K562 (cell line): ENCODE measurements around the gene COQ8B. TPM values are rescaled to one million over a fixed set of nuclear protein-coding genes. Genes with fewer than 3 reads are reported as not detected.

ENCODE experiments used
- ATAC-seq: fragments of 200-7000 bp; cut with Tn5 transposase; 3 replicates; pipeline ENCODE4 v1.9.1; 2020; ENCODE audit warnings: moderate library complexity
- BruUV-seq: library from RNA; stranded (reverse); fragments of 400-500 nt; replicated peaks from 2 replicates; lab custom pipeline; 2021; lab: Mats Ljungman, UMichigan
- CTCF ChIA-PET: fragments of 300-600 bp; formaldehyde crosslinking; extraction: SDS; loops from one replicate; lab custom pipeline; 2021; ENCODE audit warnings: low intra/inter-chr PET ratio; lab: Yijun Ruan, JAX
- POLR2A ChIA-PET: fragments of 300-600, 350-650 bp; sonication (Branson Sonifier 250); formaldehyde crosslinking; extraction: SDS; loops from one replicate; lab custom pipeline; 2021; ENCODE audit warnings: antibody characterized with exemption, inconsistent platforms; lab: Yijun Ruan, JAX
- DNase-seq, 4 experiments: peaks; one replicate each; pipeline versions ENCODE4 v3.0.0 to v3.0.0-alpha.2; 2011 to 2018; ENCODE audit warnings: low spot score in 3 of 4, mixed read lengths in 3 of 4; ENCODE audit errors: extremely low read depth in 1 of 4
- FAIRE-seq: peaks from 2 replicates; lab custom pipeline; 2011; peaks lifted over from hg19 to GRCh38; lab: Jason Lieb, UNC
- H2AFZ ChIP-seq: 2 replicates; pipeline ENCODE4 v1.6.0; 2011; ENCODE audit warnings: low read depth, low read length, control low read depth, inconsistent platforms
- H3K27ac ChIP-seq: fragments of 200-600 bp; 3 replicates; pipeline ENCODE4 v1.8.0; 2011; ENCODE audit warnings: low read depth, mild to moderate bottlenecking, control low read depth, inconsistent platforms, low read length, moderate library complexity, mixed read lengths; ENCODE audit errors: extremely low read depth
- H3K27me3 ChIP-seq, 2 experiments: fragments of 300-600 bp in 1 of 2; 2 replicates in 1 of 2; 3 replicates in 1 of 2; pipeline versions ENCODE4 v1.6.0 to v1.8.0; 2011; ENCODE audit warnings: inconsistent platforms in 2 of 2, low read length in 2 of 2, mild to moderate bottlenecking in 1 of 2, mixed read lengths in 1 of 2, moderate library complexity in 1 of 2; ENCODE audit not compliant: control insufficient read depth in 2 of 2, insufficient read depth in 2 of 2
- H3K36me3 ChIP-seq: fragments of 300-600 bp; 3 replicates; pipeline ENCODE4 v1.8.0; 2011; ENCODE audit warnings: mild to moderate bottlenecking, low read length, inconsistent platforms; ENCODE audit not compliant: control insufficient read depth, insufficient read depth
- H3K4me1 ChIP-seq, 2 experiments: fragments of 200-600 bp in 1 of 2; replicated peaks in 1 of 2; 2 replicates in 1 of 2; 3 replicates in 1 of 2; pipeline versions ENCODE4 v1.5.1 to v1.8.0; 2011; ENCODE audit warnings: inconsistent platforms in 2 of 2, low read length in 2 of 2, mild to moderate bottlenecking in 1 of 2, mixed read lengths in 1 of 2, moderate library complexity in 1 of 2; ENCODE audit not compliant: control insufficient read depth in 2 of 2, insufficient read depth in 2 of 2
- H3K4me2 ChIP-seq: 2 replicates; pipeline ENCODE4 v1.6.1; 2011; ENCODE audit warnings: low read length, control low read depth, inconsistent platforms, mixed read lengths; ENCODE audit not compliant: insufficient read depth
- H3K4me3 ChIP-seq: fragments of 200-600 bp; sonication (generic), shearing (Covaris generic); 2 replicates; pipeline ENCODE4 v1.5.1; 2016; ENCODE audit warnings: control low read depth, inconsistent platforms
- H3K79me2 ChIP-seq: fragments of 200-600 bp; 3 replicates; pipeline ENCODE4 v1.8.0; 2011; ENCODE audit warnings: low read length, inconsistent platforms; ENCODE audit not compliant: control insufficient read depth, insufficient read depth
- H3K9ac ChIP-seq, 2 experiments: 2 replicates each; pipeline versions ENCODE4 v1.6.0 to v1.6.1; 2011; ENCODE audit warnings: low read depth in 2 of 2, low read length in 2 of 2, control low read depth in 1 of 2, inconsistent platforms in 1 of 2, mild to moderate bottlenecking in 1 of 2, mixed read lengths in 1 of 2; ENCODE audit not compliant: insufficient read depth in 1 of 2
- H3K9me1 ChIP-seq: one replicate; pipeline ENCODE4 v1.6.0; 2011; ENCODE audit warnings: inconsistent platforms, mild to moderate bottlenecking, low read length, moderate library complexity; ENCODE audit not compliant: control insufficient read depth, insufficient read depth
- H3K9me3 ChIP-seq: replicated peaks from 2 replicates; pipeline ENCODE4 v1.5.1; 2011; ENCODE audit warnings: low read depth, low read length, inconsistent platforms; ENCODE audit not compliant: control insufficient read depth, insufficient read depth
- H4K20me1 ChIP-seq: replicated peaks from 2 replicates; pipeline ENCODE4 v1.6.1; 2011; ENCODE audit warnings: low read length, inconsistent platforms, mixed read lengths; ENCODE audit not compliant: control insufficient read depth, insufficient read depth
- CBX3 ChIP-seq, 2 experiments: IDR thresholded peaks; 1 replicate in 1 of 2; 2 replicates in 1 of 2; pipeline ENCODE4 v1.6.1; 2012; ENCODE audit warnings: inconsistent platforms in 2 of 2, low read length in 2 of 2, borderline replicate concordance in 1 of 2, control low read depth in 1 of 2
- HNRNPL ChIP-seq: fragments of 200-400 bp; formaldehyde crosslinking; IDR thresholded peaks from 2 replicates; pipeline ENCODE4 v1.6.1; 2017; ENCODE audit warnings: low read depth, mild to moderate bottlenecking, low read length
- HNRNPLL ChIP-seq: fragments of 200-400 bp; formaldehyde crosslinking; IDR thresholded peaks from 2 replicates; pipeline ENCODE4 v1.6.1; 2017; ENCODE audit warnings: low read length, low read depth, mild to moderate bottlenecking; ENCODE audit not compliant: poor library complexity, severe bottlenecking
- MYNN ChIP-seq, 2 experiments: sonication (generic); formaldehyde crosslinking in 1 of 2; IDR thresholded peaks; 2 replicates each; pipeline versions ENCODE4 v1.5.0 to v1.6.1; 2016 to 2020; ENCODE audit warnings: antibody characterized with exemption in 1 of 2, missing genetic modification reagents in 1 of 2
- NCOA1 ChIP-seq: fragments of 450-650 bp; IDR thresholded peaks from 2 replicates; pipeline ENCODE4 v1.6.1; 2016; ENCODE audit warnings: low read depth
- ZBTB11 ChIP-seq, 3 experiments: fragments of 200-800 bp in 1 of 3; fragments of 250-450 bp in 1 of 3; fragments of 450-650 bp in 1 of 3; sonication (Bioruptor Pico) in 1 of 3; sonication (Bioruptor generic) in 1 of 3; formaldehyde crosslinking in 1 of 3; IDR thresholded peaks; 2 replicates each; pipeline versions ENCODE4 v1.6.1 to v1.8.0; 2016 to 2022; ENCODE audit warnings: mild to moderate bottlenecking in 2 of 3, missing genetic modification characterization in 2 of 3, missing compliant biosample characterization in 1 of 3, moderate library complexity in 1 of 3
- ZNF75A ChIP-seq: fragments of 450-650 bp; formaldehyde crosslinking; IDR thresholded peaks from 2 replicates; pipeline ENCODE4 v1.4.0; 2020; ENCODE audit warnings: mild to moderate bottlenecking
- WGBS: fragments of 100-300 bp; shearing (Covaris generic); methylation state at CpG from one replicate; pipeline ENCODE4 v1.1.6; 2016; ENCODE audit warnings: low coverage, mixed read lengths; ENCODE audit not compliant: insufficient coverage; ENCODE audit errors: missing lambda C conversion rate; 5-methylcytosine and 5-hydroxymethylcytosine counted together
- in situ Hi-C: fragments of 300-500 bp; cut with MboI; formaldehyde crosslinking; loops from 4 replicates; pipeline ENCODE4 v1.15.0; 2018; ENCODE audit warnings: inconsistent platforms, mixed read lengths
- intact Hi-C: fragments of 100-400 bp; cut with micrococcal nuclease; formaldehyde crosslinking; loops from 2 replicates; pipeline ENCODE4 v1.14.2; 2022
- polyA plus RNA-seq, 8 experiments: library from polyadenylated mRNA; depleted of rRNA in 4 of 8; stranded (reverse) in 5 of 8; unstranded in 3 of 8; fragments of >200 nt; fragmentation: Nextera tagmentation in 2 of 8; fragmentation: Illumina TruSeq in 1 of 8; extraction: Ambion mirVana in 2 of 8; extraction: Trizol in 1 of 8; gene quantifications; 2 replicates each; pipeline versions ENCODE4 v1.2.1 to v1.2.3, GENCODE V29; 2011 to 2014; ENCODE audit warnings: inconsistent platforms in 1 of 8, missing spikeins in 1 of 8
- total RNA-seq, 7 experiments: library from RNA; depleted of rRNA in 6 of 7; stranded (reverse); fragments of >200 nt in 6 of 7; fragmentation: Illumina TruSeq in 2 of 7; extraction: Trizol in 2 of 7; gene quantifications; 2 replicates each; pipeline versions ENCODE4 v1.2.1 to v1.2.3, GENCODE V29; 2011 to 2021; ENCODE audit warnings: low replicate concordance in 1 of 7
- TF ChIP-seq, protein P1 (sequence below): fragments of 450-650 bp; IDR thresholded peaks from 2 replicates; pipeline ENCODE4 v1.7.0; 2016; ENCODE audit warnings: borderline replicate concordance
- TF ChIP-seq, protein P2 (sequence below): sonication (generic); formaldehyde crosslinking; IDR thresholded peaks from 2 replicates; pipeline ENCODE4 v1.9.0; 2022; ENCODE audit warnings: mild to moderate bottlenecking, missing genetic modification reagents

The COQ8B gene
- total and polyA plus RNA-seq, 9 of the 15 experiments (the other 6 are each of a cell fraction or from before 2014, with no cell fraction given), result 0.41 to 32.3 (median 12.9) TPM

GRCh38 chr19:40666803-40667438 is 49.8 kb downstream of the COQ8B start:
- FAIRE-seq (no peak), DNase-seq (no peak), ATAC-seq (no peak)
- Histone ChIP-seq H3K4me2 (peak overlapping the region; percentile 50), H3K4me1 (peaks cover 39 to 58% of the 10 kb centered on the region in 2 experiments), H3K27me3 (no peaks in the 10 kb centered on the region), H3K4me3 (no peak overlapping the region), H3K36me3 (peaks cover 52% of the 10 kb centered on the region), H3K9me1 (no peaks in the 10 kb centered on the region), H3K79me2 (no peaks in the 10 kb centered on the region; the same call in 2 of the 3 replicates), H3K9me3 (peaks cover 17% of the 10 kb centered on the region), H3K27ac (peak overlapping the region; percentile 94), H3K9ac (peak overlapping the region; percentile 51 to 63; a peak in 3 of 4 replicates), H4K20me1 (no peaks in the 10 kb centered on the region), H2AFZ (0 out of 2 replicates have a peak overlapping the region, but pooled peaks have one; percentile 18)
- WGBS, result 66% methylated on average over 13 of the region's 14 CpGs
- ChIA-PET POLR2A (no interaction called here), CTCF (no interaction called here)
- TF ChIP-seq, protein P1, sequence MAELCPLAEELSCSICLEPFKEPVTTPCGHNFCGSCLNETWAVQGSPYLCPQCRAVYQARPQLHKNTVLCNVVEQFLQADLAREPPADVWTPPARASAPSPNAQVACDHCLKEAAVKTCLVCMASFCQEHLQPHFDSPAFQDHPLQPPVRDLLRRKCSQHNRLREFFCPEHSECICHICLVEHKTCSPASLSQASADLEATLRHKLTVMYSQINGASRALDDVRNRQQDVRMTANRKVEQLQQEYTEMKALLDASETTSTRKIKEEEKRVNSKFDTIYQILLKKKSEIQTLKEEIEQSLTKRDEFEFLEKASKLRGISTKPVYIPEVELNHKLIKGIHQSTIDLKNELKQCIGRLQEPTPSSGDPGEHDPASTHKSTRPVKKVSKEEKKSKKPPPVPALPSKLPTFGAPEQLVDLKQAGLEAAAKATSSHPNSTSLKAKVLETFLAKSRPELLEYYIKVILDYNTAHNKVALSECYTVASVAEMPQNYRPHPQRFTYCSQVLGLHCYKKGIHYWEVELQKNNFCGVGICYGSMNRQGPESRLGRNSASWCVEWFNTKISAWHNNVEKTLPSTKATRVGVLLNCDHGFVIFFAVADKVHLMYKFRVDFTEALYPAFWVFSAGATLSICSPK, result no peak
- peak; percentile 60; the same call in 1 of the 2 replicates for TF ChIP-seq MYNN (IDR thresholded peaks at IDR 0.05)
- no peak for TF ChIP-seq MYNN (CRISPR knock-in tag; IDR thresholded peaks at IDR 0.05)
- TF ChIP-seq, protein P2, sequence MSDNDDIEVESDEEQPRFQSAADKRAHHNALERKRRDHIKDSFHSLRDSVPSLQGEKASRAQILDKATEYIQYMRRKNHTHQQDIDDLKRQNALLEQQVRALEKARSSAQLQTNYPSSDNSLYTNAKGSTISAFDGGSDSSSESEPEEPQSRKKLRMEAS, result 0 out of 2 replicates have a peak, but pooled peaks have one; percentile 3
- peak; percentile 18 for TF ChIP-seq HNRNPLL
- TF ChIP-seq ZNF75A (CRISPR knock-in tag), result no peak
- TF ChIP-seq CBX3 (IDR thresholded peaks at IDR 0.05; ENCODE audit: borderline replicate concordance in 1 of 2, low read length in 2 of 2), result 0 out of 3 replicates have a peak, but pooled peaks of 1 of the 2 experiments have one; percentile 17
- peak; percentile 92; the same call in 1 of the 2 replicates for TF ChIP-seq HNRNPL
- peak; percentile 25; the same call in 1 of the 2 replicates for TF ChIP-seq NCOA1
- peak in 2 of 3 experiments; percentile 59 to 91; a peak in 3 of 6 replicates for TF ChIP-seq ZBTB11 (CRISPR knock-in tag; IDR thresholded peaks at IDR 0.05)
- intact Hi-C loops, result loop anchor here (2.0 kb wide), 1 partner anchor 24 kb away; the partner anchor contains the start of gene NUMBL
- BruUV-seq, result TSS peak; percentile 39
- in situ Hi-C loops, result no loop called here
